Neuron (in vitro differentiated cells): Measurements from ENCODE around the gene ZIC4.

Experiments
- H2AFZ ChIP-seq: one replicate; pipeline ENCODE4 v1.6.1; 2013; ENCODE audit warnings: low read depth, mild to moderate bottlenecking, inconsistent platforms, low read length, moderate library complexity
- H3K27me3 ChIP-seq: one replicate; pipeline ENCODE4 v1.6.1; 2013; ENCODE audit warnings: low read length; ENCODE audit not compliant: insufficient read depth
- H3K36me3 ChIP-seq: one replicate; pipeline ENCODE4 v1.6.1; 2013; ENCODE audit warnings: low read length; ENCODE audit not compliant: insufficient read depth
- H3K4me1 ChIP-seq: one replicate; pipeline ENCODE4 v1.6.1; 2013; ENCODE audit warnings: low read length; ENCODE audit not compliant: insufficient read depth
- H3K4me3 ChIP-seq: 2 replicates; pipeline ENCODE4 v1.5.1; 2013; ENCODE audit warnings: mild to moderate bottlenecking, low read length, moderate library complexity
- H3K9me3 ChIP-seq: one replicate; pipeline ENCODE4 v1.6.1; 2013; ENCODE audit warnings: low read length

ZIC4 gene

GRCh38 chr3:147361454-147362420 lies 44.6 kb downstream of the ZIC4 start:
- Histone ChIP-seq H3K4me3 (peak overlapping the region; percentile 37), H3K36me3 (no peaks in the 10 kb centered on the region), H3K4me1 (peaks cover 23% of the 10 kb centered on the region), H2AFZ (peak overlapping the region; percentile 42), H3K9me3 (peaks cover 7% of the 10 kb centered on the region), H3K27me3 (peaks cover 60% of the 10 kb centered on the region)

DNA sequence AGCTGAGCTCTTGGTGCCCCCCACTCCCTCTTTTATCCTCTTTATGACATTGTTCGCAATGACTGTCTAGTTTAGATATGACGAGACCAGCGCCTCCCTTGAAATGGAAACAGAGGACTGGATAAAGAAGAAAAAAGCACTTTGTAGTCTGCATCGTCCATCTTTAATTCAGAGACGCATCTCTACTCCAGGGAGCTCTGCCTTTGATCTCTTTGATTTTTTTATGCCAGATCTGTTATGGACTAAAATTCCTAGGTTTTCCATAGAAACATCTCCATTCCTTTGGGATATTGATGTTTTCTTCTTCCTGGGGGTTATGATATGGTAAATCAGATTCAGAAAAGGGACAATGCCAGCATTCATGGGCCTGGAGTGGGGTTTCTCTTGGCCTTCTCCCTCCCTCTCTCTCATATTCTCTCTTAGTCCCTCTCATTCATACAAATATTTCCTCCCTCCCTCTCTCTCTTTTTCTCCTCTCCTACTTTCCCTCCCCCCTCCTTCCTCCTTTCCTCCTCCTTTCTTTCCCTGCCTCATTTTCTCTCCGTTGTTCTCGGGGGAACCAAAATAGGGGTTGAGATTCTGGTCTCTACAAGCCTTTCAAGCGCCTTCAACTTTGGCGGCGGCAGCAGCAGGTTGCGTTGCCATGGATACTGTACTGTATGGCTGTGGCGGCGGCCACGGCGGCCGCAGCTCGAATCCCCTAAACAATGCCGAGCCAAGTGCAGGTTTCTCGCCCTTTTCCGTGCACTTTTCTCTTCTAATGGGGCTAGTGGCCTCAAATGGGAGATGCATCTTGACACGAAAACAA lies 45.5 kb downstream of the ZIC4 start:
- Histone ChIP-seq H3K4me1 (peaks cover 23% of the 10 kb centered on the region), H3K9me3 (peaks cover 7% of the 10 kb centered on the region), H3K27me3 (peaks cover 66% of the 10 kb centered on the region), H2AFZ (peak overlapping the region; percentile 42), H3K36me3 (no peaks in the 10 kb centered on the region), H3K4me3 (peak overlapping the region; percentile 37)

DNA sequence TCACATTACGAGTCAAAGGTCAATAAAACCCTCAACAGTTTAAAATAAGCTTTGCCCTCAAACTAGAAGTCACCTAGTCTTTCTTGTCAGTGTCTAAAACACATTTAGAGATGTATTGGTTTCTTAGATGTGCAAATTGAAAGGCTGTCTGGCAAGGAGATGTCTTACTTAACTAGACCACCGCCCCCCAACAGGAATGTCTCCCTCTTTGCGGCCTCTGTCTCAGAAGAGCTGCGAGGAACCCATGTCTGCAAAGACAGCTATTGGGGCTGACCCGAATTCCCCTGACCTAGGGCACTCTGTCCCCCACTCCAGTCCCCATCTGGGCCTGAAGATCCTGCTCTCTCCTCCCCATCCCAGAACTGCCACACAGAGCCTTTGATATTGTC lies 46.3 kb downstream of the ZIC4 start:
- peaks cover 7% of the 10 kb centered on the region for H3K9me3 ChIP-seq
- H3K27me3 ChIP-seq = peaks cover 64% of the 10 kb centered on the region
- no peak overlapping the region for H3K4me3 ChIP-seq
- H3K36me3 ChIP-seq = no peaks in the 10 kb centered on the region
- peaks cover 27% of the 10 kb centered on the region for H3K4me1 ChIP-seq
- no peak overlapping the region for H2AFZ ChIP-seq

GRCh38 chr3:147359177-147360050 lies 46.9 kb downstream of the ZIC4 start:
- Histone ChIP-seq H3K4me1 (peaks cover 34% of the 10 kb centered on the region), H3K36me3 (no peaks in the 10 kb centered on the region), H3K9me3 (peaks cover 5% of the 10 kb centered on the region), H3K27me3 (peaks cover 64% of the 10 kb centered on the region), H2AFZ (no peak overlapping the region), H3K4me3 (no peak overlapping the region)

DNA sequence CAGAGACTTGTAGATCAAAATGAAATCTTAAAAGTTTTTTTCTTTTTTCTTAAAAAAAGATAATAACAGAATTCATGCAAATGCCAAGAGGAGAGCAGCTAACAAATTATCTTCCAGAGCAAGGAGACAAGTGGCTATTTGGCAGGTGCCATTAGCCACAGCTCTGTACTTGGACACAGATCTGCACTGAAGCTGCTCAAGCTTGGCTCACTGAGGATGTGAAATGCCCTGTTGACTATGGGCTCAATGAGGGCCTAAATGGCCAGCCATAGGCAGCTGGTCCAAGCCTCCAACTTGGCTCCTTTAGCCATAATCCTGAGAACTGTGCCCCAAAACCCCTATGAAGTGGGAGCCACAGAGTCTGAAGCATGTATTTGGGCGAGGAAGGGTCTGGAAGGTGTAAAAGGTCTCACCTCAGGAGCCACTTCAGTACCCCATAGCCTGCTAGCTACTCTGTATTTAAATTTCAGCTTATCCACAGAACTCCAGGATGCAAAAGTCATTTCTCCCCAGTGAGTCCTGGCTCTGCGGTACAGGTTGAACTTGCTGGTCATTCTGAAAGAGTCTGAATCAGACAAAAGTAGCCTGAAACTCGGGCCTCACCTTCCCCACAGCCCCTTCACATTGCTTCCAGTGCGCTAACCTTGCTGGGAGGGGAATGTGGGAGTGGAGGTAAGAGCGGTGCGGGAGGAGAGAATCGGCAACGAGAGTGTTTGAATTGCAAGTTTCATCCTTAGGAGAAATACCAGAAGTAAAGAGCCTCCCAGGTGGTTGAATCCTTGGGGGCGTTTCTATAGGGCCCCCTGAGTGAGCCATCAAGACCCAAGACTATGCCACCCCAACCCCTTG lies 48.0 kb downstream of the ZIC4 start:
- Histone ChIP-seq H3K9me3 (peaks cover 5% of the 10 kb centered on the region), H3K27me3 (peaks cover 63% of the 10 kb centered on the region), H3K4me3 (no peak overlapping the region), H3K36me3 (no peaks in the 10 kb centered on the region), H3K4me1 (peaks cover 35% of the 10 kb centered on the region), H2AFZ (no peak overlapping the region)

GRCh38 chr3:147356909-147357900 lies 49.1 kb downstream of the ZIC4 start:
- Histone ChIP-seq H3K4me3 (no peak overlapping the region), H3K27me3 (peaks cover 68% of the 10 kb centered on the region), H3K9me3 (peaks cover 5% of the 10 kb centered on the region), H3K36me3 (no peaks in the 10 kb centered on the region), H3K4me1 (peaks cover 35% of the 10 kb centered on the region), H2AFZ (no peak overlapping the region)

DNA sequence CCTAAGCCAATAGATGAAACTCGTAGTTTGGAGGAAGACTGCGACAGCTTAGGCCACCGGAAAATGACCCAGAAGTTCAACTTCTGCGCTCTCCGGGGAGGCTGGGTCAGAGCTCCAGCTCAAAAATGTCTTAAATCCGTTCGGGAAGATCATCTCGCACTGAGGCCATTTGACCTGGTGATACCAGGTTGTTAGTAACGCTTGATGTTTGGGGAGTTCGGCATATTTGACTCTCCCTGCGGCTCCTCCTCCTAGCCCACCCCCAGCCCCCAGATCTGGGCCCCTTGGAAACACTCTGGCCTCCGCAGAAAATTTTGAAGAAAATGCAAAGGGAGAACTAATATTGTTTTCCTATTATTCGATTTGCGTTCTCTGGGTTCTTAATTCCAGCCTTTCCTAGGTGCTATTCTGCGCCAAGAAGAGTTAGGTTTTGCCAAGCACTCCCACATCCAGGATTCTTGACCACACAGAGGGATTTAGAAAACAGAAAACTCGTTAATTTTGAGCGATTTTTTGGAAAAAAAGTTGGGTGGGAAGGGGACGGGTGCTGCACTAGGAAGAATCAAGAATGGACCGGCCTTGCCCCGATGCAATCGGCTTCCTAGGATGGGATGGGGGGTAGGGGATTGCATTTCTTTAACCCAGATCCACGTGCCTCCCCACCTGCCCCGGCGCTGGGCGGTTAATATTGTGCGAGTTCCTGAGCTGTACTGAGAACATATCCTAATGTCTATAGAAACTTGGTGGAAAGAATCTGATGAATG lies 50.0 kb downstream of the ZIC4 start:
- Histone ChIP-seq H2AFZ (no peak overlapping the region), H3K27me3 (peaks cover 69% of the 10 kb centered on the region), H3K36me3 (no peaks in the 10 kb centered on the region), H3K4me1 (peaks cover 33% of the 10 kb centered on the region), H3K4me3 (no peak overlapping the region), H3K9me3 (peaks cover 5% of the 10 kb centered on the region)

GRCh38 chr3:147355753-147356090 lies 50.6 kb downstream of the ZIC4 start:
- Histone ChIP-seq H3K9me3 (peaks cover 5% of the 10 kb centered on the region), H3K27me3 (peaks cover 72% of the 10 kb centered on the region), H3K4me1 (peaks cover 27% of the 10 kb centered on the region), H2AFZ (no peak overlapping the region), H3K4me3 (no peak overlapping the region), H3K36me3 (no peaks in the 10 kb centered on the region)

GRCh38 chr3:147355084-147355752 lies 51.1 kb downstream of the ZIC4 start:
- H3K4me1 ChIP-seq = peaks cover 22% of the 10 kb centered on the region
- H2AFZ ChIP-seq = no peak overlapping the region
- H3K4me3 ChIP-seq = peak overlapping the region; percentile 27
- H3K27me3 ChIP-seq = peaks cover 71% of the 10 kb centered on the region
- H3K9me3 ChIP-seq = peaks cover 5% of the 10 kb centered on the region
- H3K36me3 ChIP-seq = no peaks in the 10 kb centered on the region

DNA sequence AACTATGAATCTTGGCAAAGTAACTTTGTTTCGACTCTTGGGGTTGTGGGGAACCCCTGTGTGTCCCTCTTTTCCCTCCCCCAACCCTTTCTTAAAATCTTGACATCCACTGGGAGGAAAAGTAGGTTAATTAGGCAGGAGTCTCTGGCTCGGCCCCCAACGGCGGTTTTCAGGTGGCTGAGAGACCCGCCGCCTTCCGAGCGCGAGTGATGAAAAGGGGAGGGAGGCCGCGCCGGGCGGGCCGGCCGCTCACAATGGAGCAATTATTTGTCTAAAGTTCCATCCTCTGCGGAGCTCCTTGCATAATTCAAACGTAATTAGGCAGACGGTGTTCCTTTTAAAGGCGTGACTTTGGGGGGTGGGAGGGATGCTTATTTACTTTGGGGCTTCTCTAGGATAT lies 51.7 kb downstream of the ZIC4 start:
- Histone ChIP-seq H3K4me3 (peak overlapping the region; percentile 27), H3K27me3 (peaks cover 65% of the 10 kb centered on the region), H3K36me3 (no peaks in the 10 kb centered on the region), H3K9me3 (peaks cover 5% of the 10 kb centered on the region), H3K4me1 (peaks cover 18% of the 10 kb centered on the region), H2AFZ (no peak overlapping the region)
